Choroid plexus epithelial cell (primary cell): ENCODE measurements around the gene HEMK1.

Source experiments
- DNase-seq: peaks from one replicate; pipeline ENCODE4 v3.0.0-alpha.2; 2010; ENCODE audit warnings: low read depth
- H3K4me3 ChIP-seq: 2 replicates; pipeline ENCODE4 v1.5.1; 2011; ENCODE audit warnings: low read depth, mild to moderate bottlenecking, control low read depth, low read length, moderate library complexity
- CTCF ChIP-seq: conservative IDR thresholded peaks from 2 replicates; pipeline ENCODE4 v1.5.1; 2011; ENCODE audit warnings: low read depth, mild to moderate bottlenecking, control low read depth, inconsistent platforms, low read length, moderate library complexity

The HEMK1 gene

GRCh38 chr3:50591196-50591741 lies 21.9 kb downstream of the HEMK1 start:
- no peak for TF ChIP-seq CTCF
- H3K4me3 ChIP-seq = no peak overlapping the region
- no peak for DNase-seq

GRCh38 chr3:50592568-50592967 lies 23.2 kb downstream of the HEMK1 start:
- TF ChIP-seq CTCF = no peak
- no peak for DNase-seq
- H3K4me3 ChIP-seq = no peak overlapping the region

GRCh38 chr3:50594253-50594785 lies 25.0 kb downstream of the HEMK1 start:
- TF ChIP-seq CTCF = no peak
- DNase-seq = no peak
- no peak overlapping the region for H3K4me3 ChIP-seq

DNA sequence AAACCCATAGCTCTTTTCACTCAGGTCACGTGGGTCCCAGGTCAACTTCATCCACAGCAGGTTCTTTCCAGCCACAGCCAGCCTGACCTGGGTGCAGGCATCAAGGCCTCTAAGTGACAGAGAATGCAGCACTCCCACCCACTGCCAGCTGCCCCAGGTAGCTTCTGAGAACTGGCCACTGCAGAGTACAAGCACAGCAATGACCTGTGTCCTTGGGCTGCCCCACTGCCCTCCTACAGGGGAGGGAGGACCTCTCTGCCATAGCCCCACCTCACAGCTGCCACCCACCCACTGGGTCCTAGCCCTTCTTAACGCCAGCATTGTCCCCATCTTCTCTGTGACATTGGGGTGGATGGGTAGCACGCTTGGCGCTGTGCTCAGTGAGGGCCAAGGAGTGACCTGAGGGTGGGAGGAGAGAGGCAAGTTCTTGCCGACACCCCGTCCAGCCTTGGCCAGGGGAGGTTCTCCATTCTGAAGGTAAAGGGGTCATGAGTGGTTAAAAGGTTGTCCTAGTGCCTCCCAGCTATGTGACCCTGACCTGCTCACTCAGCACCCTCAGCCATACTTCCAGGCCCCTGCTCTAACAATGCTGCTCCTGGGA lies 29.9 kb downstream of the HEMK1 start:
- H3K4me3 ChIP-seq = no peak overlapping the region
- DNase-seq = no peak
- no peak for TF ChIP-seq CTCF

DNA sequence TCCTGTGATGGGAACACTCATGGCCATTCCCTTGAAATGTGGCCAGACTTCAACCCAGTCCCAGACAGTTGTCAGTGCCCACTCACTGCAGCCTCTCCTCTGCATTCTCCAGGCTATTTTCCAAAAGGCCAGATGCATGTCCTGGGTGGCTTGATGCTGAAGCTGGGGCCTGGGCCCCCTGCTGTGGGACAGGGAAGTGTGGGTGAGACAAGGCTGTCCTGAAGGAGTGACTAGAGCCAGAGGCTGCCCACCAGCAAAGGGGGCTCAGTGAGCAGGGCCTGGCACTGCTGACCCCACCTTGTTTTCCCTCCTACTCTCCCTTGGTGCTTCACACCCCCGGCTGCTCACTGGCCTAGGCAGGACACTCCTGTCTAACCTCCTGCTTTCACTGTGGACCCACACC lies 30.4 kb downstream of the HEMK1 start:
- no peak for DNase-seq
- TF ChIP-seq CTCF = no peak
- H3K4me3 ChIP-seq = no peak overlapping the region

DNA sequence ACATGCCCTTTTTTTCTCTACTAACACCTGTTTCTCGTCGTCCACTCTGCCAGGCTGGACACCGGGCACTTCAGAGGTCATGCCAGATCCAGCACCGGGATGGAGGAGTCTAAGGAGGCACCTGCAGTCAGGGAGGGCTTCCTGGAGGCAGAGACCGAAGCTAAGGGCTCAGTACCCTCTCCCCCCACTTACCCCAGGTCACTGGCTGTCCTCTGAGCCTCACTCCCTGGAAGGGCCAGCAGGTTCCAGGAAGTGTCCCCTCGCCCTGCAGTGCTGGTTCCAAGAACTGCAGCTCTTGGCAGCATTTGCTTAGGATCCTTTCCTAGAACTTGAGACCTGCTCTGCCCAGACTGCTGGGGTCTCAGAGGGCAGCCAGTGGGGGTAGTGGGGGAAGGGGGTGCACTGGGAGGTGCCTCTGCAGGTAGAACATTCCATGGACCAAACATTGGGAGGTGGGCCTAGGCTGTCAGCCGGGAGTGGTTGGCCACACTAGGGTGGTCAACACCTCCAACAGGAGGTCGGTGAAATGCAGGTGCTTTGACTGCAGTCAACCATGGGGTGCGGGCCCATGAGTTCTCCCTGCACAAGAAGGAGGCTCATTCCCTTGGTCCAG lies 30.9 kb downstream of the HEMK1 start:
- DNase-seq = no peak
- TF ChIP-seq CTCF = no peak
- H3K4me3 ChIP-seq = no peak overlapping the region
